ENCODE measurements around the gene BTG1.
"Not testable (repeated sequence)": the region's sequence is repeated elsewhere in the genome, so short reads cannot be mapped to it uniquely, and the experiment has no call there.

The BTG1 gene

DNA sequence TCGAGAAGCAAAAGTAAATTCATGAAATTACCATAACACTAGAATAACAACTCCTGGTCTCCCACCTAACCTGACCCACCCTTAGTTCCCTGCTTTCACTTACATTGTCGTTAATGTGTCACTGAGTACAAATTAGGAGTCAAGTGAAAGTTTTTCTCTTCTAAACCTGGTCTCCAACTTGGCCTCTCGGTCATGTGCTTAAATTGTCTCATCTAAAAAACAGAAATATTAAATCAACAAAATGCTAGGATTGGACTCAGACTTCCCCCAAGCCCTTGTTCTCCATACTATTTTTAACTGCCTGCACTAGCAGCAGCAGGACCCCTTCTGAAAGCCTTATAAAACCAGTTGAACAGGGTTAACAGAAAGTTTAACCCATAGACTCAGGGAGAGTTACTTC, 1.8 kb upstream of the BTG1 start:
- DNase-seq: peak in 1 of 2 donors; percentile 3

DNA sequence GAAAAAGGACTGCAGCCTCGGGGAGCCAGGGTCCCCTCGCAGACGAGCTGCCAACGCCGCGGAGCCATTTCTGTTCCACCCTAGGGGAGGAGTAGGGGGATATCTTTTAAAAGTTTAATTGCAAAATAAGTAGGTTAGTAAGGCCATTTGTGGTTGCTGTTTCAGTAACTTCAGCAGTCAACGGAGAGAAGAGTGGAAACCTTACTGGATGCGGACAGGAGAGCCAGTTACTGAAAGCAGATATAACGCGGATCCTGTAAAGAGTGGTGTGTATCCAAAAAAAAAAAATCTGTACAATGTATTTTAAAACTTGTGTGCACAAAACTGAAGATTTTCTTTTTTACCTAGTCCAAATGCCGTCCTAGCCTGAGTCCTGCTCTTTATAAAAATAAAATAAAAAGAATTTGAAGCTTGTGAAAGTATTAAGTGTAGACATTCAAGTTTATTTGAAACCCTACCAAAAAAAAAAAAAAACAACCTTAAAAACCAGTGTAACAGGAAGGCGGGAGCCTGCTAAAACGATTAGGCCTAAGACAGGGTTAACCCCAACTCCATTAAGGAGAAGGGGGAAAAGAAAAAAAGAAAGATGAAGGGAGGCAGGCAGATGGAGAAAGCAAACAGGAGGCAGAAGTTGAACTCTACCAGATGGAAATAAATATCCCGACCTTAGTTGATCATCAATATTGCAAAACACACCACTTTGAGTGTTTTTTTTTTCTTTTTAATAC, 1.0 kb upstream of the BTG1 start:
- DNase-seq: peak in 1 of 2 donors; percentile 6

DNA sequence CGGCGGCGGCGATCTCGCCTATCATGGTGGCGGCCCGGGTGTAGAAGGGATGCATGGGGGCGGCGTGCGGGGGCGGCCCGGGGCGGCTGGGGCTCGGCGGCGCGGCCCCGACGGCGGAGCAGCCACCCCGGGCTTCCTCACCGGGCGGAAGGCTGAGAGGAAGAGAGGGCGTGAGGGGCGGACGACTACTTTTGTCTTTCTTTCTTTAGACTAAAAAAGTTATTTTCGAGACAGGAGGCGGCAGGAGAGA, 240 bp downstream of the BTG1 start:
- no peak for DNase-seq

DNA sequence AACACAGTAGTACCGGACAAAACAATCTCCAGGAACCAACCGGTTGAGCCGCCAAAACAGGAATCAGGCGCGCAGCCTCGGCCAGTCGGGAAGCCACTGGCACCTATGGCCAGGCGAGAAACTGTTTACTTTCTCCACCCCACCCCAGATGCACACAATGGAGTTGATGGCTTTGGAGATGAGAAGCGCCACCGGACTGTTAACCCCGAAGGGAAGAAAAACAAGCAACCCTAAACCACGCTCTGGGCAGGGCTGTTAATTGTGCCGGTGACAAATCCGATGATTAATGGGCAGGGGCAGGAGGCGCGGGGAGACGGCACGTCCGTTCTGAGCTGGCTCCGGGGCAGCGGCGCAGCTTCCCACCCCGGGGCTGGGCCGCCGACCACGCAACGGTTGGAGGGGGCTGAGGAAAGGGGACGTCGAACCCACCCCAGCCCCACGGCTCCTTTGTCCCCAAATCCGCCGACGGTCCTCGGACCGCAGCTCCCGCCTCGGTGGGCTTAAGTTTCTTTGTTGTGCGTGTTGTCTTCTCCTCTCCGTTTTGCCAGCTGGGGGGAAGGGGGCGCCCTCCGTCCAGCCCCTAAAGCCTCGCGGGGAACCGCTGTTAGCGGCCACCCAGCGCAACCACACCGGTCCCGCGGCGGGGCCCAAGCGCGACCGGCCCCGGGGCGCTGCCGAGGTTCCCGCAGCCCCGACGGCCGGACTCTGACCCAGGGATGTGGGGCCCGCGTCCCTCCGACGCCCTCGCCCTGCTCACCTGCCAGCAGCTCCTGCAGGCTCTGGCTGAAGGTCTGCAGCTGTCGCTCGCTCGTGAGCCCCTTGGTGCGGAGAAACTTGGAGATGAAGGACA, 790 bp downstream of the BTG1 start:
- DNase-seq: peak; percentile 58 to 60

- peak; percentile 86 to 87 for DNase-seq
These were observed 1.7 kb downstream of the BTG1 start for GRCh38 chr12:92143686-92144630.

DNA sequence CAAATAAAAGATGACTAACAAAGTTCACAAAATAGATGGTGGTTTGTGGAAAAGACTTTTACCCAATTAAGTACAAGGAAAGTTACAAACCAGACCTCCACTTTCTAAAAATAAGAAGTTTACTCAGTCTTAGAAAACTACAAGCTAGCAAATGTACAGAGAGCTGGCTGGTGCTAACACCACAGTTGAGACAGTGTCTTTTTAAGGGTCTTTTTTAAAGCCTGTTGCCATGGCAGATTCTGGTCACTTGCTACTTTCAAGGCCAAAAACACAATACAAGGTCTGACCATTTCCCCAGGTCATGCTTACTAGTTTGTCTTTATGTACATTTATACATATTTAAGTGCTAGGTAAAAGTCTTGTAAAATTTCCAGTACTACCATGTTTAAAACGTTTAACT, 2.4 kb downstream of the BTG1 start:
- DNase-seq: peak in 1 of 2 donors; percentile 36

DNA sequence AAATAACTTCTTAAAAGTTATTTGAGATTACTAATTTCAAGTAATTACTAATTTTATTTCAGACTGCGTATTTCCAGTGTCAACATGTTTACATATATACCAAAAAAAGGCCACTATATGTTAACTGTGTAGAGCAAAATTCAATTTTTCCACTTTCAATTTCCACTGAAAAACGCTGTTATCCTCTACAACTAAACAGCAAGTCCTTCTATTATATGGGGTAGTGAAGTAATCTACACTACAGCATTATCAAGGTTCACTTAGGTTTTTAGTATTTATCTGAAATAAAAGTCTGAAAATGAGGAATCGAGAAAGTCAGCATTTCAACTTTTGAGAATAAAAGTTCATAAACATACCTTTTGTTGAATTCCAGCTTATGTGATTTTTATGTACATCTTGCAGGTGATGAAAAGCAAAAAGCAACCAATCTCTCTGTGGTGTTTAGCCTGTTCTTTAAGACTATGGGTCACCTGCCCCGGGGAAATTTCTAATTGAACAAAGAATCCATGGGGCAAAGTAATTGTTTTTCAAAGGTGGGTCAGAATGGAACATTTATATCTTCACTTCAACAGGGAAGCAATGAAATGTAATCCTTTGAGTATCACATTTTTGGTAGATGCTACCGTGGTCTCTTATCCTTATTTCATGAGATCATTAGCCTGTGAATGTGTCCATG, 3.3 kb downstream of the BTG1 start:
- DNase-seq: peak in 1 of 2 donors; percentile 45

DNA sequence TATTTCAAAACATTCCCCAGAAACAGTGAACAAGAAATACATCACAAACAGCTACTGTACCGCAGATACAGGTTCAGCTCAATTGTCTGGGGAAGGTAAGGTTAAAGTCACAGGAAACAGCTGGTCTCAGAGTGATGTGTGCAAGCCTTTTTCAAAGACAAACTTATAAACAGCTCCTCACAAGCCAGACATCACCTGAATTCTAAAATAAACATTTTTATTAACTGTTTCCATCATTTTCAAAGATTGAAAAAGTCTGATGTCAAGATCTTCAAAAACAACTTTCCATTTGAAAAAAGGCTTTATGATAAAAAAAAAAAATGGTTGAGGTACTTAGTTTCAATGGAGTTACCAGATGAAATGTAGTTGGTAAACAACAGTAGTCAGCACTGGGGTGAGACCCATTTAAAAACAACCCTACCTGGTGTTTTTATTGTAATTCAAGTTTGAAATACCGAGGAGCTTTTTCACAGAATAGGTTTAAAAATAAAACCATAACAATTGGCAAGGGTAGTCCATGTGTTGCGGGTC, 4.0 kb downstream of the BTG1 start:
- DNase-seq: peak; percentile 47 to 62

GRCh38 chr12:92140896-92141536, 4.6 kb downstream of the BTG1 start:
- DNase-seq: peak in 1 of 2 donors; percentile 21

GRCh38 chr12:92140156-92140555, 5.5 kb downstream of the BTG1 start:
- no peak for DNase-seq

GRCh38 chr12:92139634-92140150, 6.0 kb downstream of the BTG1 start:
- DNase-seq: peak in 1 of 2 donors; percentile 34

DNA sequence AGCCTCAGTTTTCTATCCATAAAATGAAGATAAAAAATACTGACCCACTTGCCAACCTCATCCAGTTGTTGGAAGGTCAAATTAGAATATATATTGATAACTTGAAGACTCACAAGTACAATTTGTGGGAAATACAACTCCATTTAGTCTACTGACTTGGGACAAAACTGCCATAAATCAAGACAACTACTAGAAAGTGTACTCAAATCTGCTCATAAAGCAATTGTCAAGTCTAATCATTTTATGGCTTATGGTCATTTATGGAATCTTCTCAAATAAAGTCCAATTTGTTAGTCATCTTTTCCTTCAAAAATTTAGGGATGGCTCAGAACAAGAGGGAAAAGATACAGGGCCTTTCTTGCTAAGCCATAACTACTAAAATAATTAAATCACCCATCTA, 7.0 kb downstream of the BTG1 start:
- DNase-seq: peak in 1 of 2 donors; percentile 4

GRCh38 chr12:92138144-92138543, 7.5 kb downstream of the BTG1 start:
- peak in 1 of 2 donors; percentile 29 for DNase-seq

DNA sequence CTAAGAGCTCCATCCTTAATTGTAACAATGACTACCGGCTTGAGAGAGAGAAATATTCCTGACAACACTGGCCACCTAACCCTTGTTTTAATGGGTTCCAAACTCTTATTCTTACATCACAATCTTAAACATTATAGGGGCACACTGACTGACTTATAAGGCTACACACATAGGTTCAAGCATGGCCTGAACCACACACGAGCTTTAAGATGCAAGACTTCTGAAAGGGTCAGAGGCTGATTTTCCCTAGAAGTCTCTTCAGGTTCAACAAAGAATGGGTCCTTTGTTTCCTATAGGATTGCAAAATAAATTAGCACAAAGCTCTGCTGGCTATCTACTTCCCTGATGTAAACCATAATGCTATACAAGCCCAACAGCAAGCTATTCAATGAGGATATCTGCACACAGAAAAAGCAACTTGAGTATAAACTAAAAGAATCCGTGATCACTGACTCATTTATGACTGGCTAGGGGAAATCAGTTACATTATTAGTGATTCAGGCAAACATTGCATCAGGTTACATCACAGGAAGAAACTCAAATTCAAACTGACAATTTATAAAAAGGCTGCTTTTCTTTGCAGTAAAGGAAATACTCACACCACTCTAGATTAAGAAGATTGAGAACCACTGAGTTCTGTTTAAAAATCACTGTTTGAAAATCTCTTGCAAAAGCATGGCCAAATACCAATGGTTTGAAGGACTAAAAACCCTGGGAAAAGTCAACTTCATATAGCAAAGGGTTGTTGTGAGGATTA, 8.5 kb downstream of the BTG1 start:
- DNase-seq: peak in 1 of 2 donors; percentile 30

- peak in 1 of 2 donors; percentile 22 for DNase-seq
These were observed 9.5 kb downstream of the BTG1 start for GRCh38 chr12:92136026-92136730.

GRCh38 chr12:92135541-92135940, 10.1 kb downstream of the BTG1 start:
- DNase-seq: not testable (repeated sequence)

- DNase-seq: peak in 1 of 2 donors; percentile 35
These were observed 10.9 kb downstream of the BTG1 start for GRCh38 chr12:92134638-92135274.

DNA sequence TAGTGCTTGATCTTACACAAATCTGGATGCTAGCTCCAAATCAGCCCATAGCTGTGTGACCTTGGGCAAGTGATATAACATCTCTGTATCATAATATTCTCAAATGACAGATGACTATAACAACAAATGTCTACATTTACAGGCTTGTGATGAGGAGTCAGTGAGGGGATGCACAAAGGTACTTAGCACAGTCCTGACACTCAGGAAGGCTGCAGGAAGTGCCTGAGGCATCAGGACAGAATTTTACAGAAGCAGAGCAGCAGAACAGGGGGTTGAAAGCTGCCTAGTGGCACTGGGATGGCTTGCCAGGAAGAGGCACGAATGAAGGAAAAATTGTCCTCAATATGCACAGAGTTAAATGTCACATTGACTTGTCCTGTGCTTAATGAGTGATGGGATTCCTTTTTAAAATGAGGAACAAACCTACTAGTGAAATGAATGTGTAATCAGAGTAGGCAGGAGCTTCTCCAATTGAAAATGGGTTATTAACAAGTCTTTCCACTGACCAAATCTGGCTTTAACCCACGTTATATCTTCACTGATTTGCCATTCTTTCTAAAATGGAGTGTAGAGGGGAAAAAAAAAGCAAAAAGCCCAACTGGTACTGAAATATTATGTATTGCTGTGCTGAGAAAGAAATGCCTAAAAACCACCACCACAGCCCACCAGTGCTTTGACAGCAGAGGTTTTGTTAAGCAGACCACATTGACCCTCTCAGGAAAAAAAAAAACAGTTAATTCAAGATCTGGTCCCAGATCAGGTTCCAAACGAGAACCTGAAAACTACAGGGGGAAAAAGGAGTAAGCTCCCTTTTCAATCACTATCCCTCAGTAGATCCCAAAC, 11.6 kb downstream of the BTG1 start:
- peak in 1 of 2 donors; percentile 19 for DNase-seq

Measured in CD4-positive, alpha-beta T cell treated with Interleukin-1 beta for 1 hour (primary cell).